Hepatocyte (in vitro differentiated cells): Measurements from ENCODE around the gene CFAP77.

Experiments used
- CTCF ChIP-seq: fragments of 200-600 bp; sonication (generic); IDR thresholded peaks from 2 replicates; pipeline ENCODE4 v1.5.1; 2016; ENCODE audit warnings: antibody characterized with exemption, mild to moderate bottlenecking; ENCODE audit not compliant: poor library complexity
- EZH2phosphoT487 ChIP-seq: fragments of 200-600 bp; sonication (generic); IDR thresholded peaks from one replicate; pipeline ENCODE4 v1.6.1; 2018; ENCODE audit warnings: antibody characterized with exemption, mild to moderate bottlenecking, low read depth, moderate library complexity; ENCODE audit not compliant: unreplicated experiment, severe bottlenecking

- TF ChIP-seq CTCF (no peak), EZH2phosphoT487 (no peak)
Observed at GRCh38 chr9:132478353-132479050, 68.5 kb downstream of the CFAP77 start.
